Measurements from ENCODE around the gene GNRH2. TPM values are rescaled to one million over a fixed set of nuclear protein-coding genes. Genes with fewer than 3 reads are reported as not detected.
"Not testable (repeated sequence)": the region's sequence is repeated elsewhere in the genome, so short reads cannot be mapped to it uniquely, and the experiment has no call there.

GNRH2 gene
- total RNA-seq, 2 experiments from 2014 or later, result 1.2 to 2.0 TPM

DNA sequence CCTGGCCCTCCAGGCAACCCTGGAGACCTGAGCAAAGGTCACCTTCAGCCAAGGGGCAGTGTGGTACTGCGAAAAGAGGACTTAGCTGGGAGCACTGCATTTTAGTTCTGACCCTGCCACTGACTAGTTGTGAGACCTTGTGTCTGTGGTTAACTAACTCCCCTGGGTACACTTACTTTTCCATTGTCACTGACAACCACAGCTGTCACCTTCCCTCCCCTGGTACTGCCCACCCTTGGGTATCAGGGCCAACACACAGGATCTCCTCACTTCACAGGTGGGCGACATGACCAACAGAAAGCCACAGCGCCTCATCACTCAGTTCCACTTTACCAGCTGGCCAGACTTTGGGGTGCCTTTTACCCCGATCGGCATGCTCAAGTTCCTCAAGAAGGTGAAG is 21.6 kb upstream of the GNRH2 start:
- ChIA-PET CTCF (interaction anchor here (0.5 kb wide), 1 partner anchor 438 kb away, joined by 3 read pairs; no protein-coding TSS in a partner anchor), POLR2A (no interaction called here)
- Mint-ChIP-seq H3K27me3 (no peaks in the 10 kb centered on the region), H3K27ac (no peak overlapping the region), H3K4me1 (no peaks in the 10 kb centered on the region), H3K36me3 (ENCODE audit: low read depth) (peaks cover 47% of the 10 kb centered on the region), H3K4me3 (no peak overlapping the region), H3K9me3 (no peaks in the 10 kb centered on the region)
- no peak for DNase-seq

- CTCF ChIA-PET, result interaction anchor here (0.5 kb wide), 1 partner anchor 437 kb away, joined by 3 read pairs; no protein-coding TSS in a partner anchor
- H3K36me3 Mint-ChIP-seq (ENCODE audit: low read depth), result peaks cover 46% of the 10 kb centered on the region
- DNase-seq, H3K4me1 Mint-ChIP-seq, POLR2A ChIA-PET, H3K27me3 Mint-ChIP-seq, H3K9me3 Mint-ChIP-seq, H3K4me3 Mint-ChIP-seq, H3K27ac Mint-ChIP-seq: not testable (repeated sequence)
These were observed 20.6 kb upstream of the GNRH2 start for GRCh38 chr20:3022559-3023490.

GRCh38 chr20:3027987-3028386 is 15.4 kb upstream of the GNRH2 start:
- H3K9me3 Mint-ChIP-seq, result no peaks in the 10 kb centered on the region
- CTCF ChIA-PET, result interaction anchor here (0.6 to 2.1 kb wide), 4 partner anchors 12 to 238 kb away, joined by 4 to 7 read pairs (median 4); no protein-coding TSS in a partner anchor
- POLR2A ChIA-PET, result no interaction called here
- DNase-seq, result no peak
- no peak overlapping the region for H3K27ac Mint-ChIP-seq
- no peak overlapping the region for H3K4me3 Mint-ChIP-seq
- H3K36me3 Mint-ChIP-seq (ENCODE audit: low read depth), result peaks cover 37% of the 10 kb centered on the region
- H3K27me3 Mint-ChIP-seq, result no peaks in the 10 kb centered on the region
- no peaks in the 10 kb centered on the region for H3K4me1 Mint-ChIP-seq

GRCh38 chr20:3031524-3032147 is 11.8 kb upstream of the GNRH2 start:
- H3K27me3 Mint-ChIP-seq, result no peaks in the 10 kb centered on the region
- POLR2A ChIA-PET, result no interaction called here
- no peak for DNase-seq
- CTCF ChIA-PET, result no interaction called here
- no peak overlapping the region for H3K27ac Mint-ChIP-seq
- no peak overlapping the region for H3K4me3 Mint-ChIP-seq
- H3K36me3 Mint-ChIP-seq (ENCODE audit: low read depth), result peaks cover 24% of the 10 kb centered on the region
- no peaks in the 10 kb centered on the region for H3K4me1 Mint-ChIP-seq
- H3K9me3 Mint-ChIP-seq, result no peaks in the 10 kb centered on the region

- Mint-ChIP-seq H3K27me3 (no peaks in the 10 kb centered on the region), H3K36me3 (ENCODE audit: low read depth) (peaks cover 16% of the 10 kb centered on the region), H3K4me1 (no peaks in the 10 kb centered on the region), H3K4me3 (no peak overlapping the region), H3K27ac (no peak overlapping the region), H3K9me3 (no peaks in the 10 kb centered on the region)
- DNase-seq, result no peak
- POLR2A ChIA-PET, result no interaction called here
- CTCF ChIA-PET, result interaction anchor here (0.6 kb wide), 1 partner anchor 46 kb away, joined by 3 read pairs; no protein-coding TSS in a partner anchor
These were observed 10.8 kb upstream of the GNRH2 start for GRCh38 chr20:3032624-3033023.

- H3K36me3 Mint-ChIP-seq (ENCODE audit: low read depth), result peaks cover 32% of the 10 kb centered on the region
- H3K9me3 Mint-ChIP-seq, result no peaks in the 10 kb centered on the region
- POLR2A ChIA-PET, result no interaction called here
- DNase-seq, result no peak
- H3K4me1 Mint-ChIP-seq, result peaks cover 22% of the 10 kb centered on the region
- no peaks in the 10 kb centered on the region for H3K27me3 Mint-ChIP-seq
- CTCF ChIA-PET, result no interaction called here
- H3K4me3 Mint-ChIP-seq, result no peak overlapping the region
- no peak overlapping the region for H3K27ac Mint-ChIP-seq
These were observed 5.8 kb upstream of the GNRH2 start for GRCh38 chr20:3037654-3038053.

GRCh38 chr20:3038454-3038853 is 5.0 kb upstream of the GNRH2 start:
- no peaks in the 10 kb centered on the region for H3K9me3 Mint-ChIP-seq
- no peak overlapping the region for H3K27ac Mint-ChIP-seq
- DNase-seq, result no peak
- peaks cover 32% of the 10 kb centered on the region for H3K36me3 Mint-ChIP-seq (ENCODE audit: low read depth)
- peaks cover 22% of the 10 kb centered on the region for H3K4me1 Mint-ChIP-seq
- H3K27me3 Mint-ChIP-seq, result no peaks in the 10 kb centered on the region
- H3K4me3 Mint-ChIP-seq, result no peak overlapping the region
- POLR2A ChIA-PET, result no interaction called here
- CTCF ChIA-PET, result interaction anchor here (0.6 to 0.8 kb wide), 2 partner anchors 9 to 15 kb away, joined by 3 read pairs; no protein-coding TSS in a partner anchor

DNA sequence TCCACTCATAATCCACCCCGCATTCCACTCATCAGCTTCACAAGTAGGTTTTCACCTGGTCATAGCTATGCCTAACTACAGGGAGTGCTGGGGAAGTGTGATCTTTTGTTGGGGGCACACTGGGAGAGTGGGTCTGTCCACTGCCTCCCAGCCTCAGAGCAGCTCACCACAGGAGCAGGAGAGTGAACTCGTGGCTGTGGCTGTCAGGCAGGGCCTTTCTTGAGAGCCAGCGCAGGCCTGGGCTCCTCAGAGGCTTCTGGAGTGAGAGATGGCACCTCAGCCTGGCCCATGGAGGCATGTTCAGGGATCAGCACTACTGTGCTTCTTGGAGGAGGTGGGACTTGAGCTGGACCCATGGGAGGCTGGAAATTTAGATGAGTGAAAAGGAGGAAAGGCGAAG is 4.0 kb upstream of the GNRH2 start:
- no peak for DNase-seq
- H3K4me1 Mint-ChIP-seq, result peaks cover 22% of the 10 kb centered on the region
- peak overlapping the region; percentile 64 for H3K27ac Mint-ChIP-seq
- H3K9me3 Mint-ChIP-seq, result no peaks in the 10 kb centered on the region
- POLR2A ChIA-PET, result no interaction called here
- peaks cover 32% of the 10 kb centered on the region for H3K36me3 Mint-ChIP-seq (ENCODE audit: low read depth)
- CTCF ChIA-PET, result interaction anchor here (0.6 to 0.8 kb wide), 2 partner anchors 10 to 231 kb away, joined by 3 read pairs; no protein-coding TSS in a partner anchor
- H3K27me3 Mint-ChIP-seq, result no peaks in the 10 kb centered on the region
- H3K4me3 Mint-ChIP-seq, result no peak overlapping the region

GRCh38 chr20:3040086-3040485 is 3.3 kb upstream of the GNRH2 start:
- Mint-ChIP-seq H3K27me3 (no peaks in the 10 kb centered on the region), H3K4me3 (no peak overlapping the region), H3K4me1 (peaks cover 24% of the 10 kb centered on the region), H3K27ac (peak overlapping the region; percentile 65), H3K9me3 (no peaks in the 10 kb centered on the region), H3K36me3 (ENCODE audit: low read depth) (peaks cover 32% of the 10 kb centered on the region)
- ChIA-PET POLR2A (no interaction called here), CTCF (interaction anchor here (0.6 kb wide), 1 partner anchor 232 kb away, joined by 3 read pairs; no protein-coding TSS in a partner anchor)
- DNase-seq, result no peak

DNA sequence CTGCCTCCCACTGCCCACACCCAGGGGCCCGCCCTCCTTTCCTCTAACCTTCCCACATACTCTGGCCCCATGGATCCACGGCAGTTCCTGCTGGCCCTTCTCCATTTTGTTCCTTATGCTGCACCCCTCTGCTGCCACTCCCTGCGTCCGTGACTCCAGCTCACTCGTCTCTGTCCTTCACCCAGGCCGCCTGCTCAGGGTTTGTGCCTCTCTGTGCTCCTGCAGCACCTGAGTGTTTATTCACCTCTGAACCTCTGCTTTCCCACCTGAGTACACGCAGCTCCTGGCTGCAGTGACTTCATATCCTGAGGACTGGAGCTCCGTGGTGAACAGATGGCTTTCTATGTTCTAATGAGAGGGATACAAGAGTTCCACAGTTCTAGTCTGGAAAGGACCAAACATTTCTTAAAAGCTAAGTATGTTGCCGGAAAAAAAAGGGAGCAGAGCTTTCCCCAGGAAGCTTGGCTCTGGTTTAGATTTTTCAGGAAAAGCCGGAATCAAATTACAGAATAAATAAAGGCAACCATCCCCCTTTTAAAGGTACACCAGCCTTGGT is 1.5 kb upstream of the GNRH2 start:
- POLR2A ChIA-PET, result no interaction called here
- no peak for DNase-seq
- peaks cover 31% of the 10 kb centered on the region for H3K36me3 Mint-ChIP-seq (ENCODE audit: low read depth)
- H3K27me3 Mint-ChIP-seq, result no peaks in the 10 kb centered on the region
- CTCF ChIA-PET, result interaction anchor here (0.6 to 1.5 kb wide), 3 partner anchors 11 to 69 kb away, joined by 3 to 8 read pairs (median 3); no protein-coding TSS in a partner anchor
- peaks cover 32% of the 10 kb centered on the region for H3K4me1 Mint-ChIP-seq
- no peak overlapping the region for H3K4me3 Mint-ChIP-seq
- no peaks in the 10 kb centered on the region for H3K9me3 Mint-ChIP-seq
- peak overlapping the region; percentile 70 for H3K27ac Mint-ChIP-seq

DNA sequence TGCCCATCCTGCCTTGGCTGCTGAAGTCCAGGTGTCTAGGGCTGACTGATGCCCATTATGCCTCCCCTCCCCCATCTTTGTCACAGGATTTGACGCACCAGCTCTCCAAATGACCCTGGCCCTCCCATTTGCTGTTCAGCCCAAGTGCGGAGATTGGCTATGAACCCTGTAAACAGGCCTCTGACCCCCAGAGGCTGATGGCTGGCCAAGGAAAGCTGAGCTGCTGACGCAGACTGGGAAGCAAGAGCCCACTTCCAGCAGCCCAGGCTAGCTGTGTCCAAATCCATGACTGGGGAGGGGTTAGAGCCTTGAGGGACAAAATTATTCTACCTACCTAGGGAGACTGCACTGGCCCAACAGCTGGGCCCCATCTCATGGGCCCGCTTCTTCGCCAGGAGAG is 797 bp upstream of the GNRH2 start:
- peaks cover 31% of the 10 kb centered on the region for H3K36me3 Mint-ChIP-seq (ENCODE audit: low read depth)

GRCh38 chr20:3044336-3044965 is 1.0 kb downstream of the GNRH2 start:
- H3K4me3 Mint-ChIP-seq, result peak overlapping the region; percentile 10
- ChIA-PET CTCF (no interaction called here), POLR2A (no interaction called here)
- no peak overlapping the region for H3K27ac Mint-ChIP-seq
- peaks cover 46% of the 10 kb centered on the region for H3K4me1 Mint-ChIP-seq
- no peak for DNase-seq
- H3K36me3 Mint-ChIP-seq (ENCODE audit: low read depth), result peaks cover 28% of the 10 kb centered on the region
- no peaks in the 10 kb centered on the region for H3K9me3 Mint-ChIP-seq
- no peaks in the 10 kb centered on the region for H3K27me3 Mint-ChIP-seq

More for the DNA sequence above, 797 bp upstream of the GNRH2 start:
- Mint-ChIP-seq H3K4me1 (peaks cover 37% of the 10 kb centered on the region), H3K9me3 (no peaks in the 10 kb centered on the region), H3K27me3 (no peaks in the 10 kb centered on the region), H3K27ac (no peak overlapping the region), H3K4me3 (no peak overlapping the region)
- CTCF ChIA-PET, result interaction anchor here (1.0 to 1.5 kb wide), 2 partner anchors 11 to 22 kb away, joined by 3 to 8 read pairs; no protein-coding TSS in a partner anchor
- POLR2A ChIA-PET, result no interaction called here
- DNase-seq, result no peak

Data from activated CD4-positive, alpha-beta T cell treated with anti-CD3 and anti-CD28 coated beads, Interleukin-2, amount 10 ng/mL, durations not matched to agents 7 days and 5 days (primary cell).